H1 (cell line): ENCODE data around the gene TCEA2. TPM values are rescaled to one million over a fixed set of nuclear protein-coding genes. Genes with fewer than 3 reads are reported as not detected.
A peak's percentile ranks its signal among the peaks of the same experiment; 100 is the strongest.

Experiments
- ASH2L ChIP-seq: fragments of 200-600, 300-600 bp; sonication (generic); IDR thresholded peaks from one replicate; pipeline ENCODE4 v1.7.1; 2017; ENCODE audit warnings: low read length
- CREB1 ChIP-seq: IDR thresholded peaks from 2 replicates; pipeline ENCODE4 v1.6.1; 2012; ENCODE audit warnings: inconsistent platforms
- CTCF ChIP-seq, 3 experiments: IDR thresholded peaks; 1 replicate in 2 of 3; 2 replicates in 1 of 3; pipeline versions ENCODE4 v1.5.1 to v1.6.1; 2011; ENCODE audit warnings: low read length in 3 of 3, mild to moderate bottlenecking in 3 of 3, inconsistent platforms in 2 of 3, low read depth in 1 of 3, moderate library complexity in 1 of 3; ENCODE audit not compliant: insufficient read depth in 1 of 3; ENCODE audit errors: control extremely low read depth in 1 of 3
- GABPA ChIP-seq: IDR thresholded peaks from 2 replicates; pipeline ENCODE4 v1.6.1; 2011; ENCODE audit warnings: mild to moderate bottlenecking, low read length, moderate library complexity, borderline replicate concordance; ENCODE audit not compliant: insufficient read depth
- JUND ChIP-seq: IDR thresholded peaks from 2 replicates; pipeline ENCODE4 v1.6.1; 2011; ENCODE audit warnings: mild to moderate bottlenecking, improper control_type of control experiment, low read length
- SIN3A ChIP-seq, 2 experiments: IDR thresholded peaks in 1 of 2; conservative IDR thresholded peaks in 1 of 2; 2 replicates each; pipeline ENCODE4 v1.6.1; 2011 to 2012; ENCODE audit warnings: low read length in 2 of 2, improper control_type of control experiment in 1 of 2, low read depth in 1 of 2, mild to moderate bottlenecking in 1 of 2
- SP1 ChIP-seq: IDR thresholded peaks from 2 replicates; pipeline ENCODE4 v1.6.1; 2011; ENCODE audit warnings: low read depth, low read length
- polyA plus RNA-seq, 7 experiments: library from polyadenylated mRNA; depleted of rRNA in 3 of 7; stranded (reverse) in 5 of 7; unstranded in 2 of 7; fragments of >200 nt in 5 of 7; fragments of 200-250 nt in 2 of 7; gene quantifications; 1 replicate in 5 of 7; 2 replicates in 1 of 7; 4 replicates in 1 of 7; pipeline versions ENCODE4 v1.2.1 to v1.2.3, GENCODE V29; 2011 to 2013; ENCODE audit warnings: missing spikeins in 2 of 7, mixed read lengths in 2 of 7
- total RNA-seq: library from RNA; stranded (reverse); fragmentation: NEBNext Ultra II Directional; extraction: Animal tissue kit (Norgen Biotek cat#: 25700); gene quantifications from 2 replicates; pipeline ENCODE4 v1.2.1, GENCODE V29; 2021

TCEA2 gene
- total and polyA plus RNA-seq, 2 of the 8 experiments (the other 6 are each of a cell fraction or from before 2014, with no cell fraction given): 41.4 to 42.3 TPM

DNA sequence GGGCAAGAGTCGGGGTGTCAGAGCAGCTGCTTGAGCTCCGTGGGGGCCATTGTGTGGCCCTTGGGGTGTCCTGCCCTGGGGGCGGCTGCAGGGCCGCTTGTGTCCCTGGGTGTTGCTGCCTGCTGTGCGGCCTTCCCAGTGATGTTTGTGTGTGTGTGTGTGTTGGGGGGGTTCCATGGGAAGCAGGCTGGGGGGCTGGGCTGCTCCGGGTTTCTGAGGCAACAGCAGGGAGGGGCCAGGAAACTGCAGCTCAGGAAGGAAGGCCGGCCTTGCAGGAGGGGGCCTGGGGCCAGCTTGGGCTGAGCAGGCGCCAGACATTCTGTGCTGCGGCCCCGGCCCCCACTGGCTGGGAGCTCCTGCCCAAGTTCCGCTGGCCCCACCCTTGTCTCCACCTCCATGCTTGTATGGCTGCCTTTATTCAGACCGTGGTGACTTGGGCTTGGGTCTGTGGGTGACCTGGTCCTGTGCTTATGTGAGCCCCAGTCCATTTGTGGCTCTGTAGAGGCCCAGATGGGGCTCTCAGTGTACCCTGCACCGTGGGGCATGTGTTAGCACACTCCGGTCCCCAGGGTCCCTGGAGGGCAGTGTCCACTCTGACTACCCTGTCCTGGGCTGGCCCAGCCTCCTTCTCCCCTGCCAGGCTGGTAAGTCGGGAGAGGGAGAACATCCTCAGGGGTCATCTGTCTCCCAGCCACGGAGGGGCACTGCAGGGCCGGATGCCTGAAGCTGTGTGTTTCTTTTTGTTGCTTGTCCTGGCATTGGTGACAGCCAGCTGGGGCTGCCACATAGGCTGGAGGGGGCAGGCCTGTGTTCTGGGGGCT, 8.9 kb upstream of the TCEA2 start (continued):
- TF ChIP-seq SP1 (no peak), ASH2L (no peak), JUND (no peak), CTCF (IDR thresholded peaks at IDR 0.05; ENCODE audit: control extremely low read depth in 1 of 3, insufficient read depth in 1 of 3, low read depth in 1 of 3, low read length in 3 of 3) (peak; percentile 53 to 67 (median 64)), SIN3A (conservative IDR thresholded peaks at IDR 0.05 in 1 of 2, IDR thresholded peaks at IDR 0.05 in 1 of 2; ENCODE audit: low read depth in 1 of 2, low read length in 2 of 2) (peak; percentile 56 to 86; a peak in 2 of 4 replicates), GABPA (no peak), CREB1 (no peak)
